Tibial nerve (tissue), 4 donors: ENCODE data around the gene KCNK1. TPM values are rescaled to one million over a fixed set of nuclear protein-coding genes. Genes with fewer than 3 reads are reported as not detected.
"Not testable (repeated sequence)": the region's sequence is repeated elsewhere in the genome, so short reads cannot be mapped to it uniquely, and the experiment has no call there.

ENCODE experiments used
- DNase-seq, 2 donors: peaks; one replicate each; pipeline ENCODE4 v3.0.0-alpha.2; 2019; ENCODE audit warnings: low spot score in 2 of 2
- H3K27ac ChIP-seq, 4 donors: fragments of 200-600 bp; sonication (generic) in 3 of 4; one replicate each; pipeline ENCODE4 v1.5.1; 2017 to 2019; ENCODE audit warnings: mild to moderate bottlenecking in 1 of 4
- H3K27me3 ChIP-seq, 2 donors: fragments of 200-600 bp; sonication (generic) in 1 of 2; one replicate each; pipeline versions ENCODE4 v1.5.1 to v1.6.0; 2017 to 2019
- H3K36me3 ChIP-seq, 3 donors: fragments of 200-600 bp; sonication (generic); one replicate each; pipeline ENCODE4 v1.5.1; 2018 to 2019
- H3K4me1 ChIP-seq, 4 donors: fragments of 200-600 bp; sonication (generic) in 3 of 4; one replicate each; pipeline ENCODE4 v1.5.1; 2017 to 2019
- H3K4me3 ChIP-seq, 4 donors: fragments of 200-600 bp; sonication (generic) in 3 of 4; one replicate each; pipeline ENCODE4 v1.5.1; 2017 to 2019; ENCODE audit warnings: mild to moderate bottlenecking in 1 of 4, moderate library complexity in 1 of 4
- H3K9me3 ChIP-seq, 4 donors: fragments of 200-600 bp; sonication (generic) in 3 of 4; one replicate each; pipeline ENCODE4 v1.5.1; 2017 to 2019
- EP300 ChIP-seq, 2 donors: sonication (generic); formaldehyde crosslinking; IDR thresholded peaks; one replicate each; pipeline ENCODE4 v1.6.1; 2017; ENCODE audit warnings: antibody characterized with exemption in 2 of 2, mild to moderate bottlenecking in 1 of 2
- POLR2A ChIP-seq, 2 donors: fragments of 450-650 bp; IDR thresholded peaks; one replicate each; pipeline ENCODE4 v1.6.1; 2017; ENCODE audit warnings: antibody characterized with exemption in 2 of 2, mild to moderate bottlenecking in 2 of 2, moderate library complexity in 2 of 2
- WGBS, 2 donors: methylation state at CpG; one replicate each; pipeline ENCODE4 v1.1.5; 2018; 5-methylcytosine and 5-hydroxymethylcytosine counted together
- total RNA-seq, 4 donors: library from RNA; depleted of rRNA; stranded (reverse); fragments of >200 nt; gene quantifications; one replicate each; pipeline ENCODE4 v1.1.0, GENCODE V29; 2016
- TF ChIP-seq, protein P1 (sequence below), 5 experiments: fragments of 200-600 bp in 3 of 5; fragments of 450-650 bp in 2 of 5; sonication (generic) in 3 of 5; IDR thresholded peaks; one replicate each; pipeline ENCODE4 v1.5.1; 2016 to 2019; ENCODE audit warnings: antibody characterized with exemption in 5 of 5, mild to moderate bottlenecking in 3 of 5, moderate library complexity in 2 of 5

Gene KCNK1
- total RNA-seq, 4 donors from 2014 or later = 3.7 to 6.5 (median 4.9) TPM

DNA sequence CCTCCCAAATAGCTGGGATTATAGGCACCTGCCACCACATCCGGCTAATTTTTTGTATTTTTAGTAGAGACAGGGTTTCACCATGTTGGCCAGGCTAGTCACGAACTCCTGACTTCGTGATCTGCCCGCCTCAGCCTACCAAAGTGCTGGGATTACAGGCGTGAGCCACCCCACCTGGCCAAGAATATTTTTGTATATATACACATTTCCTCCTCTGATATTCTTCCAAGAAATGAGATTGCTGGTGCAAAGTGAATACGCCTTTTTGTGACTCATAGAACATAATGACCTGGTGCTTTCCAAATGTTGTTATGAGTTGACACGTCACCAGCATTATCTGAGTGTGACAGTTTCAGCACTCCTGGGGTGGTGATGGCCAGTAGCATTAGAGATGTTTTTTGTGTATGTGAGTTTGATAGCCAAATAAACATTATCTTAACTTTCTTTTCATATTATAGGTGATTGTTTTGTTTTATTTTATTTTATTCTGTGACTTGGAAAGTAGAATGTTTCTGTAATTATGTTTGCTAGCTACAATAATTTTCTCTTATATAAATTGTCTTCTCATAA, 54.9 kb downstream of the KCNK1 start:
- Histone ChIP-seq H3K27me3 (no peaks in the 10 kb centered on the region), H3K27ac (no peak overlapping the region), H3K36me3 (no peaks in the 10 kb centered on the region), H3K4me3 (no peak overlapping the region), H3K4me1 (no peaks in the 10 kb centered on the region), H3K9me3 (no peaks in the 10 kb centered on the region)
- TF ChIP-seq, protein P1, sequence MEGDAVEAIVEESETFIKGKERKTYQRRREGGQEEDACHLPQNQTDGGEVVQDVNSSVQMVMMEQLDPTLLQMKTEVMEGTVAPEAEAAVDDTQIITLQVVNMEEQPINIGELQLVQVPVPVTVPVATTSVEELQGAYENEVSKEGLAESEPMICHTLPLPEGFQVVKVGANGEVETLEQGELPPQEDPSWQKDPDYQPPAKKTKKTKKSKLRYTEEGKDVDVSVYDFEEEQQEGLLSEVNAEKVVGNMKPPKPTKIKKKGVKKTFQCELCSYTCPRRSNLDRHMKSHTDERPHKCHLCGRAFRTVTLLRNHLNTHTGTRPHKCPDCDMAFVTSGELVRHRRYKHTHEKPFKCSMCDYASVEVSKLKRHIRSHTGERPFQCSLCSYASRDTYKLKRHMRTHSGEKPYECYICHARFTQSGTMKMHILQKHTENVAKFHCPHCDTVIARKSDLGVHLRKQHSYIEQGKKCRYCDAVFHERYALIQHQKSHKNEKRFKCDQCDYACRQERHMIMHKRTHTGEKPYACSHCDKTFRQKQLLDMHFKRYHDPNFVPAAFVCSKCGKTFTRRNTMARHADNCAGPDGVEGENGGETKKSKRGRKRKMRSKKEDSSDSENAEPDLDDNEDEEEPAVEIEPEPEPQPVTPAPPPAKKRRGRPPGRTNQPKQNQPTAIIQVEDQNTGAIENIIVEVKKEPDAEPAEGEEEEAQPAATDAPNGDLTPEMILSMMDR (IDR thresholded peaks at IDR 0.05) = no peak
- no peak for TF ChIP-seq POLR2A (IDR thresholded peaks at IDR 0.05)
- TF ChIP-seq EP300 (IDR thresholded peaks at IDR 0.05) = no peak
- no peak for DNase-seq
- WGBS, 2 donors = 65 to 79% methylated on average over 7 of the region's 7 CpGs

DNA sequence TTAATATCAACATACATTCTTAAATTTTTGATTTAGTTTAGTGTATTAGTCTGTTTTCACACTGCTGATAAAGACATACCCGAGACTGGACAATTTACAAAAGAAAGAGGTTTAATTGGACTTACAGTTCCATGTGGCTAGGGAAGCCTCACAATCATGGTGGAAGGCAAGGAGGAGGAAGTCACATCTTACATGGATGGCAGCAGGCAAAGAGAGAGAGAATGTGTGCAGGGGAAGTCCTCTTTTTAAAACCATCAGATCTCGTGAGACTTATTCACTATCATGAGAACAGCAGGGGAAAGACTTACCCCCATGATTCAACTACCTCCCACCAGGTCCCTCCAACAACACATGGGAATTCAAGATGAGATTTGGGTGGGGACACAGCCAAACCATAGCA, 56.5 kb downstream of the KCNK1 start:
- not testable (repeated sequence) for H3K4me1 ChIP-seq, H3K36me3 ChIP-seq, H3K27me3 ChIP-seq, DNase-seq, H3K9me3 ChIP-seq, H3K27ac ChIP-seq, H3K4me3 ChIP-seq
- 77 to 84% methylated on average over 2 of the region's 2 CpGs for WGBS, 2 donors

DNA sequence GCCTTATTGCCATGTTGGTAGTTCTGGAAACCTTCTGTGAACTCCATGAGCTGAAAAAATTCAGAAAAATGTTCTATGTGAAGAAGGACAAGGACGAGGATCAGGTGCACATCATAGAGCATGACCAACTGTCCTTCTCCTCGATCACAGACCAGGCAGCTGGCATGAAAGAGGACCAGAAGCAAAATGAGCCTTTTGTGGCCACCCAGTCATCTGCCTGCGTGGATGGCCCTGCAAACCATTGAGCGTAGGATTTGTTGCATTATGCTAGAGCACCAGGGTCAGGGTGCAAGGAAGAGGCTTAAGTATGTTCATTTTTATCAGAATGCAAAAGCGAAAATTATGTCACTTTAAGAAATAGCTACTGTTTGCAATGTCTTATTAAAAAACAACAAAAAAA, 57.4 kb downstream of the KCNK1 start:
- H3K36me3 ChIP-seq = no peaks in the 10 kb centered on the region
- no peak for DNase-seq
- no peaks in the 10 kb centered on the region for H3K4me1 ChIP-seq
- H3K27ac ChIP-seq = no peak overlapping the region
- H3K27me3 ChIP-seq = no peaks in the 10 kb centered on the region
- TF ChIP-seq POLR2A (IDR thresholded peaks at IDR 0.05) = no peak
- TF ChIP-seq, protein P1 (IDR thresholded peaks at IDR 0.05) = no peak
- TF ChIP-seq EP300 (IDR thresholded peaks at IDR 0.05) = no peak
- WGBS, 2 donors = 82 to 84% methylated on average over 5 of the region's 5 CpGs
- no peak overlapping the region for H3K4me3 ChIP-seq
- H3K9me3 ChIP-seq = no peaks in the 10 kb centered on the region

DNA sequence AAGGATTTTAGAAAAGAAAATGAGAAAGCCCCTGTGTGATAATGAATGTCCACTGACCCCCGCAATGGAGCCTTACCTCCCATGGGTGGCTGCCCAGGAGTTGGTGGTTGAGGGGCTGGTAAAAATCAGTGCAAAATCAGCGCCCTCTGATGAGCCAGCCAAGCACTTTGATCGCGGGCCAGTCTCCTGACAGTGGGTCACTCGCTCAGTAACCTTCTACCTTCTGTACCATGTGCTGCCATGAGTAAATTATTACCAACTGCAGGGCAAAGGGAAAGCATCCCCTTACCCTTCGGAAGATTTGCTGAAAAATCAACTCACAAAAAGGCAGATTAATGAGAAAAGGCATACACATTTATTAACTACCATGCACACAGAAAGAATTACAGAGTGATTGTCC, 58.8 kb downstream of the KCNK1 start:
- Histone ChIP-seq H3K4me1 (no peaks in the 10 kb centered on the region), H3K27ac (no peak overlapping the region), H3K4me3 (no peak overlapping the region), H3K9me3 (no peaks in the 10 kb centered on the region), H3K36me3 (no peaks in the 10 kb centered on the region), H3K27me3 (no peaks in the 10 kb centered on the region)
- 92 to 94% methylated on average over 6 of the region's 6 CpGs for WGBS, 2 donors
- no peak for TF ChIP-seq POLR2A (IDR thresholded peaks at IDR 0.05)
- TF ChIP-seq, protein P1 (IDR thresholded peaks at IDR 0.05) = no peak
- DNase-seq = no peak

DNA sequence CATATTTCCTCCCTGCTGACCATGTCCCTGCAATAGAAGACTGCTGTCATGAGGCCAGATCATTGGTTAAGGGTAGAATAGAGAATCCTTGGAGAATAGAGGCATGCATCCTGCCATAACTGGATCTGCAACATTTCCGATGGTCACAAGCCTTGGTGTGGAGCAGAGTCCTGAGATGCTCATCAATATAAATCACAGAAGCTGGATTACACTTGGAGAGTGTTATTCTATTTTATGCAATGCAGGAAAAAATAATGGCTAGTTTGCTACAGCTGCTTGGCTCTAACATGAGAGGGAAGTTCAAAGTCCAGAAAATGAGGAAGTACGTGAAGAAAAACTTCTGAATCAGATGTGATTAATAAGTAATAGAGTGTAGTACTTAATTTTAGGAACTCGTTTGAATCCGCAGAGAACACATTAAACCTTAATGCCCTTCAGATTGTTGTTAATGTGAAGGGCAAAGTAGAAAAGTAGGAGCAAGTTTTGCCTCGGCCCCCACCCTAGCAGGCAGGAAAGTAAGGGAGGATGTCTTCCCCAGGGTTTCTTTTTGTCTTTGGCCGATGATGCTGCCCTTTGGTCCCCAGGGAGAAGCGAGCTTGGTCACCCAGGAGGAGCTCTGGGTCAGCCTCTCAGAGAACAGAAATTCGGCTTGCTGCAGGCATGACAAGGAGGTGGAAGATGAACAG, 59.5 kb downstream of the KCNK1 start:
- H3K27me3 ChIP-seq = no peaks in the 10 kb centered on the region
- no peaks in the 10 kb centered on the region for H3K4me1 ChIP-seq
- H3K27ac ChIP-seq = no peak overlapping the region
- DNase-seq = no peak
- WGBS, 2 donors = 65 to 68% methylated on average over 8 of the region's 8 CpGs
- TF ChIP-seq POLR2A (IDR thresholded peaks at IDR 0.05) = no peak
- TF ChIP-seq, protein P1 (IDR thresholded peaks at IDR 0.05) = no peak
- no peak for TF ChIP-seq EP300 (IDR thresholded peaks at IDR 0.05)
- no peaks in the 10 kb centered on the region for H3K9me3 ChIP-seq
- no peaks in the 10 kb centered on the region for H3K36me3 ChIP-seq
- no peak overlapping the region for H3K4me3 ChIP-seq
